Measurements from ENCODE around the gene HOXA13. TPM values are rescaled to one million over a fixed set of nuclear protein-coding genes. Genes with fewer than 3 reads are reported as not detected.

Gene HOXA13
- total and polyA plus RNA-seq, 2 experiments from 2014 or later, result not detected

DNA sequence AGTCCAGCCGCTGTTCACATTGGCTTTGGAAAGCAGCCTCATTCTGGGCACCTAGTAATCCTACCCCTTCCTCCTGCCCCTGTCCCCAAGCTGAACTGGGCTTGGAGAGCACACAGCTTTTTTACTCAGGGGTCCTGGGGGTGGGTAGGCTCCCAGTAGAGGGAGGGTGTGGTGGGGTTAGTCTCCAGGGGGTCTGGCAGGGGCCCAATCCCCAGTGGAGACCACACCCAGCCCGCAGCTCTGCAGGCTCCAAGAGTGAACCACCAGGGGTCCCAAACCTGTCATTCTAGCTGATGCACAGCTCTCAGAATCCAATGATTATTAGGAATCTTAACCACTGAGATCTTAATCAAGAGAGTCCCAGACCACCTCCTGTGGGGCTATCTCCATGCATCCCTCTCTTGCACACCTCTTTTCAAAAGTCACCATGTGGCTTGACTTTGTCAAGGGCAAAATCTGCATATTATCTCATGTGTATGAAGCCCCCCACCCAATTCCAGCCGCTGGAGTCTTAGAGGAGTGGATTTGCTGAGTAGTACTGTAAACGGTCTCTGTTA lies 17.5 kb downstream of the HOXA13 start:
- Mint-ChIP-seq H3K27ac (no peak overlapping the region), H3K4me3 (no peak overlapping the region), H3K27me3 (ENCODE audit: insufficient read depth, low read depth, poor library complexity) (peaks cover 100% of the 10 kb centered on the region), H3K36me3 (ENCODE audit: low read depth) (no peaks in the 10 kb centered on the region), H3K9me3 (peaks cover 7% of the 10 kb centered on the region; the same call in 2 of the 3 replicates), H3K4me1 (peaks cover 34% of the 10 kb centered on the region)
- Histone ChIP-seq H3K4me3 (no peak overlapping the region), H3F3A (replicated peaks; ENCODE audit: low read depth) (peaks cover 51% of the 10 kb centered on the region), H3K4me1 (ENCODE audit: insufficient read depth) (peaks cover 55% of the 10 kb centered on the region), H3K79me2 (replicated peaks; ENCODE audit: insufficient read depth) (no peaks in the 10 kb centered on the region), H3K27ac (ENCODE audit: low read depth) (no peak overlapping the region), H3K4me2 (peak overlapping the region; percentile 72; the same call in 1 of the 2 replicates), H3K36me3 (ENCODE audit: insufficient read depth) (no peaks in the 10 kb centered on the region), H2AFZ (no peak overlapping the region), H4K20me1 (replicated peaks; ENCODE audit: insufficient read depth) (peaks cover 64% of the 10 kb centered on the region), H3K9me2 (ENCODE audit: insufficient read depth) (no peaks in the 10 kb centered on the region), H3K27me3 (ENCODE audit: insufficient read depth) (peaks cover 100% of the 10 kb centered on the region)
- TF ChIP-seq STAT1 (IDR thresholded peaks at IDR 0.05; ENCODE audit: unreplicated experiment), result no peak
- no peak for ATAC-seq
- no peak for DNase-seq (ENCODE audit: low spot score)

DNA sequence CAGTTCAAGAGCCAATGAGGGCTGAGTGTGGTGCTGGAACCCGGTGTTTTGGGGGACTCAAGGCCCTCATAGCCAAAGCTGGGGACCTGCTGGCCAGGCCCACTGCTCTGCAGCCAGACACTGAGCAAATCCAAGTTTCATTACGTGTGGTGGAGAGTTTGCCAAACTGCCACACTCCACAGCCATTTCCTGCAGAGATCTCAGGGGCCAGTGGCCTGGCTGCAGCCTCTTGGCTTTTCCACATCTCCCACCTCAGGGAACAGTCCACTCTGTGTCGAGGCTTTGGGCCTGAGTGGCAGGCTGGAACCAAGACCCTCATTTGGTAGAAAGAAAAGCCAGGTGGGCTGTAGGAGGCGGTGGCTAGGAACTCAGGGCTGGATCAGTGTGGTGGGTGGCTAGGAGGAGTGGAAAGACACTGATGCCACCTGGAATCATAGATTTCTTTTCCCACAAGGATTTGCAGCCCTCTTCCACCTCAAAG lies 18.1 kb downstream of the HOXA13 start:
- Histone ChIP-seq H3K27ac (ENCODE audit: low read depth) (no peak overlapping the region), H3K4me3 (no peak overlapping the region), H3K79me2 (replicated peaks; ENCODE audit: insufficient read depth) (no peaks in the 10 kb centered on the region), H2AFZ (no peak overlapping the region), H3K36me3 (ENCODE audit: insufficient read depth) (no peaks in the 10 kb centered on the region), H3K27me3 (ENCODE audit: insufficient read depth) (peaks cover 100% of the 10 kb centered on the region), H3K9me2 (ENCODE audit: insufficient read depth) (no peaks in the 10 kb centered on the region), H3K4me2 (no peak overlapping the region), H3K4me1 (ENCODE audit: insufficient read depth) (peaks cover 50% of the 10 kb centered on the region), H4K20me1 (replicated peaks; ENCODE audit: insufficient read depth) (peaks cover 59% of the 10 kb centered on the region), H3F3A (replicated peaks; ENCODE audit: low read depth) (peaks cover 47% of the 10 kb centered on the region)
- no peak for TF ChIP-seq CREB1 (CRISPR knock-in tag; IDR thresholded peaks at IDR 0.05; ENCODE audit: low read depth)
- TF ChIP-seq EZH2phosphoT487 (IDR thresholded peaks at IDR 0.05; ENCODE audit: unreplicated experiment), result peak; percentile 37
- peak; percentile 45 for TF ChIP-seq EZH2 (IDR thresholded peaks at IDR 0.05; ENCODE audit: low read depth, unreplicated experiment)
- H3K27me3 Mint-ChIP-seq (ENCODE audit: insufficient read depth, low read depth, poor library complexity), result peaks cover 100% of the 10 kb centered on the region
- ATAC-seq (no peak), DNase-seq (ENCODE audit: low spot score) (no peak)
- no peak overlapping the region for H3K27ac Mint-ChIP-seq
- no peak overlapping the region for H3K4me3 Mint-ChIP-seq
- H3K36me3 Mint-ChIP-seq (ENCODE audit: low read depth), result no peaks in the 10 kb centered on the region
- peaks cover 7% of the 10 kb centered on the region; the same call in 2 of the 3 replicates for H3K9me3 Mint-ChIP-seq
- H3K4me1 Mint-ChIP-seq, result peaks cover 34% of the 10 kb centered on the region

DNA sequence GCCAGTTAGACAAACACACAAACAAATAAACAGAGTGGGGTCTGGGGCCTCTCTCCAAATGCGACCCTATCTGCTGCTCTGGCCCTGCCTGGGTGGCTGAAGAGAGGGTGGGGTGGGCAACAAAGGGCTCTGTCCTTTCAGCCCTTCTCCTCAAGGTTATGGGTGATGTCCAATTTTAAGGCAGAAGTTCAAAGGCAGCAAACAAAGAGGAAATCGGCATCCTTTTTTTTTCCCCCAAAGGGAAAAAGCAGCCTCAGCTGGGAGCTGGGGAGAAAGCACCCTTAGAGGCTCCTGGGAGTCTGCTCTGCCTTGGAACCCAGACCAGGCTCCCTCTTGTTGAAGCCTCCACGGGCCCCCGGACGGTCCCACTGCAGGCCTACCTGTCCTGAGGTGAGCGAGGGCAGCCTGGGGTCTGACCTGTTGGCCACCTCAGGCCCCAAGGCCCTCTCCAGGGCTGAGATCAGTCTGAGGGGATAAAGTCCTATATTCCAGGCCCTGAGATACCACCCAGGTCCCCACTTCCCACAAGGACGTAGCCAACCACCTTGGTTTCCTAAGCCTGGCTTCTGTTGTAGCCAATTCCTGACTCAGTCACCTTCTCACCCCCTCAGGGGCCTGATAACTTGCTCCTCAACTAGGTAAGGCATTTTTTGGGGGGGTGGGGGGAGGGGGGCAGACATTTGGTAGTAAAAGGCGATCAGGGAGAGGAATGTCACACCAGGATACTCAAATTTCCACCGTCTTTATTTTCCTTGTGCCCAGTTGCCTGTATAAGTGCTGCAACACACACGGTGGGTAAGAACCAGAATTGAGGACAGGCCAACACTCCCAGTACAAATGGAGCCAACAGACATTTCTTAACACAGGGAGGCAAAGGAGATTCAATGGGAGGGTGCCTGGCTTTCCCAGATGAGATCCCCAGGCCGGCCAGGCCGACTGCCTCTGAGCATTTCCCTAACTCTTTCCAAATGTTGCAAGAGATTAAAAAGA lies 19.2 kb downstream of the HOXA13 start:
- Histone ChIP-seq H3K4me2 (no peak overlapping the region), H3K4me3 (no peak overlapping the region), H3K27me3 (ENCODE audit: insufficient read depth) (peaks cover 100% of the 10 kb centered on the region), H4K20me1 (replicated peaks; ENCODE audit: insufficient read depth) (peaks cover 61% of the 10 kb centered on the region), H3K27ac (ENCODE audit: low read depth) (no peak overlapping the region), H3F3A (replicated peaks; ENCODE audit: low read depth) (peaks cover 37% of the 10 kb centered on the region), H3K4me1 (ENCODE audit: insufficient read depth) (peaks cover 41% of the 10 kb centered on the region), H3K9me2 (ENCODE audit: insufficient read depth) (no peaks in the 10 kb centered on the region), H3K79me2 (replicated peaks; ENCODE audit: insufficient read depth) (no peaks in the 10 kb centered on the region), H3K36me3 (ENCODE audit: insufficient read depth) (no peaks in the 10 kb centered on the region), H2AFZ (no peak overlapping the region)
- TF ChIP-seq JUNB (IDR thresholded peaks at IDR 0.05; ENCODE audit: unreplicated experiment), result no peak
- peak; percentile 30 for TF ChIP-seq EZH2 (IDR thresholded peaks at IDR 0.05; ENCODE audit: low read depth, unreplicated experiment)
- TF ChIP-seq EZH2phosphoT487 (IDR thresholded peaks at IDR 0.05; ENCODE audit: unreplicated experiment), result peak; percentile 61
- Mint-ChIP-seq H3K9me3 (peaks cover 7% of the 10 kb centered on the region; the same call in 2 of the 3 replicates), H3K27me3 (ENCODE audit: insufficient read depth, low read depth, poor library complexity) (peaks cover 100% of the 10 kb centered on the region), H3K4me1 (peaks cover 26% of the 10 kb centered on the region), H3K27ac (no peak overlapping the region), H3K36me3 (ENCODE audit: low read depth) (no peaks in the 10 kb centered on the region), H3K4me3 (no peak overlapping the region)
- DNase-seq (ENCODE audit: low spot score) (no peak), ATAC-seq (no peak)

All from GM23338 (cell line).